Measurements from ENCODE around the gene NLRP3. TPM values are rescaled to one million over a fixed set of nuclear protein-coding genes. Genes with fewer than 3 reads are reported as not detected.

NLRP3 gene
- total RNA-seq, 2 donors from 2014 or later: 1.1 to 1.4 TPM

GRCh38 chr1:247400685-247401084 is 15.3 kb upstream of the NLRP3 start:
- DNase-seq (ENCODE audit: low spot score): no peak
- no peak overlapping the region for H3K4me3 ChIP-seq
- 31% methylated on average over 3 of the region's 3 CpGs for WGBS
- no peak overlapping the region for H3K27ac ChIP-seq
- H3K4me1 ChIP-seq (replicated peaks): no peaks in the 10 kb centered on the region
- no peaks in the 10 kb centered on the region for H3K27me3 ChIP-seq (replicated peaks; ENCODE audit: insufficient read depth)
- H3K9me3 ChIP-seq: no peaks in the 10 kb centered on the region
- no peaks in the 10 kb centered on the region for H3K36me3 ChIP-seq
- intact Hi-C loops (cut with DNase I): no loop called here
- TF ChIP-seq CTCF (IDR thresholded peaks at IDR 0.05): no peak
- TF ChIP-seq POLR2AphosphoS5 (IDR thresholded peaks at IDR 0.05): no peak
- TF ChIP-seq POLR2A (IDR thresholded peaks at IDR 0.05): no peak

DNA sequence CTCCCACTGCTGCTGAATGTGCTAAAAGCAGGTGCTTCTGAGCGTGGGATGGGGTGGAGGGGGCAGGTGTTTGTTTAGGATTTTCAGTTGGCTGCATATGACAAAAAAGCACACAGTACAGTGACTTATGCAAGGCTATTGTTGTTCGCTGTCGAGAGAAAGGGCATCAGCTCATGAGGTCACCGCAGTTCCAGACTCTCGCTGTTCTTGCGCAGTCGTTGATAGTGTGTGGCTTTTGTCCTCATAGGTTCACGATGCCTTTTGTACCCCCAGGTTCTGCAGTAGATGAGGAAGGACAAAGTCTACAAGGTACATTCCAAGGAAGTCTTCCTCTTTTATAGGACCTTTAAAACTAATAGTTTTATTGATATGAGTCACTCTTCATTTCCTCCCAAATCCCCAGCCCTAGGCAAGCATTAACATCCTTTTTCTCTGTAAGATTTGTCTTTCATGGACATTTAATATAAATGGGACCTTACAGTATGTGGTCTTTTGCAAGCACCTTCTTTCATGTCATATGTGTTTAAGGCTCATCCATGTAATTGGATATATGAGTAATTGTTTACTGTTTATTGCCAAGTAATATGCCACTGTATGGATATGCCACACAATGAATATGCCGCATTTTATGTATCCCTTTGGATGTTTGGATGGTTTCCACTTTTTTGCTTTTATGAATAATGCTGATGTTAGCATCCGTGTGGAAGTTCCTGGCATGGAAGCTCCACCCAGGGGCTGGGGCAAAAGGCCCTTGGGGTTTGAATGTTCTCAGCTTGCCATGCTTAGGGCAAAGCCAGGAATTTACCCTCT is 14.5 kb upstream of the NLRP3 start:
- Histone ChIP-seq H3K9me3 (no peaks in the 10 kb centered on the region), H3K27me3 (replicated peaks; ENCODE audit: insufficient read depth) (no peaks in the 10 kb centered on the region), H3K4me1 (replicated peaks) (no peaks in the 10 kb centered on the region), H3K36me3 (no peaks in the 10 kb centered on the region), H3K4me3 (no peak overlapping the region), H3K27ac (no peak overlapping the region)
- intact Hi-C loops (cut with DNase I): no loop called here
- WGBS: 43% methylated on average over 10 of the region's 10 CpGs
- no peak for DNase-seq (ENCODE audit: low spot score)
- TF ChIP-seq CTCF (IDR thresholded peaks at IDR 0.05) (no peak), POLR2A (IDR thresholded peaks at IDR 0.05) (no peak)

DNA sequence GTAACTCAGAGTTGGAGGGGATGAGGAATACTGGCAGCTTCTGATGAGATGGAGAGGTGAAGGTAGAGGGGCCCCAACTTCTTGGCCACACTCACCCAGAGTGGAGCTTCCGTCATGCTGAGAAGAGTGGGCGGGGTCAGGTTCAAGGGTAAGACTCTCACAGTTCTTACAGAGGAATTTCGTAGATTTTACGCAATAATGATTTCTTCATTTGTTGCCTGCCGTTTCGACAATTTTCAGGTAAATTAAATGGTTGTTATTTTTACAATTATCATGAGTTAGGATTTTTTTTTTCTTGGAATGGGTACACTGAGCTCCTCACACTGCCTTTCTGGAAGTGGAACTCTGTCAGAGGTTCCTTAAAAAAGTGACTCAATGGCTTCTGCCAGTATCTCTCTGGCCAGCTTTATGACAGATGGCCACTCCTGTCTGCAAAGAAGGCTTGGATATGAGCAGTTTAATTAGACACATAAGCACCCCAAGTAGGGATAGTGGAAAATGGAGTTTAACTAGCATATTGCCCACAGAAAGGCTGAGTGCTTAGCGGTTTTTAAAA is 13.8 kb upstream of the NLRP3 start:
- Histone ChIP-seq H3K27ac (no peak overlapping the region), H3K27me3 (replicated peaks; ENCODE audit: insufficient read depth) (no peaks in the 10 kb centered on the region), H3K4me3 (no peak overlapping the region), H3K9me3 (no peaks in the 10 kb centered on the region), H3K36me3 (no peaks in the 10 kb centered on the region), H3K4me1 (replicated peaks) (no peaks in the 10 kb centered on the region)
- TF ChIP-seq POLR2A (IDR thresholded peaks at IDR 0.05) (no peak), POLR2AphosphoS5 (IDR thresholded peaks at IDR 0.05) (no peak), CTCF (IDR thresholded peaks at IDR 0.05) (no peak)
- intact Hi-C loops (cut with DNase I): no loop called here
- WGBS: 83% methylated on average over 7 of the region's 7 CpGs
- DNase-seq (ENCODE audit: low spot score): no peak

- no peak overlapping the region for H3K27ac ChIP-seq
- WGBS: 87% methylated on average over 40 of the region's 40 CpGs
- no peaks in the 10 kb centered on the region for H3K4me1 ChIP-seq (replicated peaks)
- no peak overlapping the region for H3K4me3 ChIP-seq
- no peaks in the 10 kb centered on the region for H3K9me3 ChIP-seq
- no peaks in the 10 kb centered on the region for H3K36me3 ChIP-seq
- DNase-seq (ENCODE audit: low spot score): no peak
- TF ChIP-seq POLR2AphosphoS5 (IDR thresholded peaks at IDR 0.05): no peak
- TF ChIP-seq POLR2A (IDR thresholded peaks at IDR 0.05): no peak
- no peak for TF ChIP-seq CTCF (IDR thresholded peaks at IDR 0.05)
- intact Hi-C loops (cut with DNase I): no loop called here
- no peaks in the 10 kb centered on the region for H3K27me3 ChIP-seq (replicated peaks; ENCODE audit: insufficient read depth)
Measured at GRCh38 chr1:247406014-247406656, 9.8 kb upstream of the NLRP3 start.

All from prostate gland (tissue), 2 donors.